Renal cortical epithelial cell (primary cell): ENCODE measurements around the gene DAPK3. TPM values are rescaled to one million over a fixed set of nuclear protein-coding genes. Genes with fewer than 3 reads are reported as not detected.

Source experiments
- DNase-seq: peaks from one replicate; pipeline ENCODE4 v3.0.0-alpha.2; 2011; ENCODE audit warnings: low read depth
- total RNA-seq: library from RNA; depleted of rRNA; stranded (reverse); fragments of >200 nt; gene quantifications from 2 replicates; pipeline ENCODE4 v1.2.3, GENCODE V29; 2014

The DAPK3 gene
- total RNA-seq, 1 donor from 2014 or later: 217 TPM

GRCh38 chr19:3916033-3916432, 54.9 kb downstream of the DAPK3 start:
- DNase-seq: no peak

- no peak for DNase-seq
These were observed 56.7 kb downstream of the DAPK3 start for GRCh38 chr19:3914199-3914598.

GRCh38 chr19:3910105-3910504, 60.8 kb downstream of the DAPK3 start:
- no peak for DNase-seq

Other genes starting within 250 kb of the DAPK3 start
- 24.7 and 26.6 TPM in 2 replicates for gene APBA3, start 209.4 kb downstream of the DAPK3 start, total RNA-seq
- gene MRPL54, start 208.4 kb downstream of the DAPK3 start, total RNA-seq: 14.9 and 82.8 TPM in 2 replicates
- gene RAX2, start 198.9 kb downstream of the DAPK3 start, total RNA-seq: not detected in 2 replicates
- gene MATK, start 184.7 kb downstream of the DAPK3 start, total RNA-seq: 0.35 and 0.69 TPM in 2 replicates
- gene ZFR2, start 102.1 kb downstream of the DAPK3 start, total RNA-seq: 0.25 TPM in 1 of 2 replicates, not detected in the other
- not detected in 2 replicates for gene ATCAY, start 90.4 kb downstream of the DAPK3 start, total RNA-seq
- gene NMRK2, start 38.0 kb downstream of the DAPK3 start, total RNA-seq: not detected in 2 replicates
- 1,993 and 2,707 TPM in 2 replicates for gene EEF2, start 14.4 kb upstream of the DAPK3 start, total RNA-seq
- 13.2 and 31.2 TPM in 2 replicates for gene PIAS4, start 36.6 kb upstream of the DAPK3 start, total RNA-seq
- gene ZBTB7A, start 95.8 kb upstream of the DAPK3 start, total RNA-seq: 22.6 and 38.1 TPM in 2 replicates
- 124 and 126 TPM in 2 replicates for gene MAP2K2, start 153.0 kb upstream of the DAPK3 start, total RNA-seq
- not detected in 2 replicates for gene CREB3L3, start 182.5 kb upstream of the DAPK3 start, total RNA-seq
- gene SIRT6, start 211.5 kb upstream of the DAPK3 start, total RNA-seq: 9.7 and 19.2 TPM in 2 replicates
- gene ANKRD24, start 211.6 kb upstream of the DAPK3 start, total RNA-seq: 1.7 TPM in 1 of 2 replicates, not detected in the other